ENCODE results near the gene IFT88.
"Not testable (repeated sequence)": the region's sequence is repeated elsewhere in the genome, so short reads cannot be mapped to it uniquely, and the experiment has no call there.

Gene IFT88

GRCh38 chr13:20616059-20616797 is 49.3 kb downstream of the IFT88 start:
- DNase-seq (ENCODE audit: low read depth in 4 of 4, low spot score in 1 of 4) = no peak

GRCh38 chr13:20623000-20623399 is 56.0 kb downstream of the IFT88 start:
- DNase-seq (ENCODE audit: low read depth in 4 of 4, low spot score in 1 of 4) = no peak

GRCh38 chr13:20624213-20624612 is 57.3 kb downstream of the IFT88 start:
- DNase-seq (ENCODE audit: low read depth in 4 of 4, low spot score in 1 of 4) = no peak

- no peak for DNase-seq (ENCODE audit: low read depth in 4 of 4, low spot score in 1 of 4)
Observed at GRCh38 chr13:20633802-20634201, 66.8 kb downstream of the IFT88 start.

- DNase-seq (ENCODE audit: low read depth in 4 of 4, low spot score in 1 of 4) = no peak
Observed at GRCh38 chr13:20636079-20636478, 69.1 kb downstream of the IFT88 start.

- DNase-seq (ENCODE audit: low read depth in 4 of 4, low spot score in 1 of 4) = no peak
Observed at GRCh38 chr13:20637811-20638210, 70.9 kb downstream of the IFT88 start.

GRCh38 chr13:20647758-20648157 is 80.8 kb downstream of the IFT88 start:
- DNase-seq (ENCODE audit: low read depth in 4 of 4, low spot score in 1 of 4) = no peak

GRCh38 chr13:20652946-20653345 is 86.0 kb downstream of the IFT88 start:
- DNase-seq (ENCODE audit: low read depth in 4 of 4, low spot score in 1 of 4) = no peak

- no peak for DNase-seq (ENCODE audit: low read depth in 4 of 4, low spot score in 1 of 4)
Observed at GRCh38 chr13:20654156-20654555, 87.2 kb downstream of the IFT88 start.

GRCh38 chr13:20658451-20659040 is 91.6 kb downstream of the IFT88 start:
- DNase-seq (ENCODE audit: low read depth in 4 of 4, low spot score in 1 of 4) = no peak

- DNase-seq (ENCODE audit: low read depth in 4 of 4, low spot score in 1 of 4) = no peak
Observed at GRCh38 chr13:20664351-20664750, 97.4 kb downstream of the IFT88 start.

- DNase-seq (ENCODE audit: low read depth in 4 of 4, low spot score in 1 of 4) = no peak
Observed at GRCh38 chr13:20666948-20667347, 100.0 kb downstream of the IFT88 start.

- DNase-seq (ENCODE audit: low read depth in 4 of 4, low spot score in 1 of 4) = no peak
Observed at GRCh38 chr13:20667857-20668437, 101.0 kb downstream of the IFT88 start.

- no peak for DNase-seq (ENCODE audit: low read depth in 4 of 4, low spot score in 1 of 4)
Observed at GRCh38 chr13:20669162-20669561, 102.2 kb downstream of the IFT88 start.

GRCh38 chr13:20671789-20672188 is 104.8 kb downstream of the IFT88 start:
- no peak for DNase-seq (ENCODE audit: low read depth in 4 of 4, low spot score in 1 of 4)

- DNase-seq (ENCODE audit: low read depth in 4 of 4, low spot score in 1 of 4) = no peak
Observed at GRCh38 chr13:20672772-20673171, 105.8 kb downstream of the IFT88 start.

- DNase-seq (ENCODE audit: low read depth in 4 of 4, low spot score in 1 of 4) = no peak
Observed at GRCh38 chr13:20673715-20674114, 106.8 kb downstream of the IFT88 start.

- no peak for DNase-seq (ENCODE audit: low read depth in 4 of 4, low spot score in 1 of 4)
Observed at GRCh38 chr13:20676213-20676612, 109.3 kb downstream of the IFT88 start.

GRCh38 chr13:20678606-20679005 is 111.6 kb downstream of the IFT88 start:
- not testable (repeated sequence) for DNase-seq (ENCODE audit: low read depth in 4 of 4, low spot score in 1 of 4)

- DNase-seq (ENCODE audit: low read depth in 4 of 4, low spot score in 1 of 4) = no peak
Observed at GRCh38 chr13:20679879-20680278, 112.9 kb downstream of the IFT88 start.

- DNase-seq (ENCODE audit: low read depth in 4 of 4, low spot score in 1 of 4) = no peak
Observed at GRCh38 chr13:20680416-20681080, 113.6 kb downstream of the IFT88 start.

GRCh38 chr13:20681481-20681880 is 114.5 kb downstream of the IFT88 start:
- not testable (repeated sequence) for DNase-seq (ENCODE audit: low read depth in 4 of 4, low spot score in 1 of 4)
